Natural killer cell (primary cell): Measurements from ENCODE around the gene SSTR3. TPM values are rescaled to one million over a fixed set of nuclear protein-coding genes. Genes with fewer than 3 reads are reported as not detected.

Source experiments
- ATAC-seq, 3 donors: fragments of 150-1000 bp in 2 of 3; fragments of 200-7000 bp in 1 of 3; cut with Tn5 transposase; 1 replicate in 1 of 3; 2 replicates in 2 of 3; pipeline ENCODE4 v1.10.0; 2021; ENCODE audit warnings: mild to moderate bottlenecking in 2 of 3, moderate library complexity in 2 of 3
- DNase-seq, 2 donors: peaks; one replicate each; pipeline versions ENCODE4 v3.0.0 to v3.0.0-alpha.2; 2013 to 2021; ENCODE audit warnings: mixed read lengths in 1 of 2
- H3K27ac ChIP-seq: one replicate; pipeline ENCODE4 v1.5.1; 2013; ENCODE audit warnings: mild to moderate bottlenecking, low read length
- H3K27me3 ChIP-seq: one replicate; pipeline ENCODE4 v1.6.1; 2013; ENCODE audit warnings: low read length; ENCODE audit not compliant: control insufficient read depth, insufficient read depth
- H3K36me3 ChIP-seq: one replicate; pipeline ENCODE4 v1.6.1; 2013; ENCODE audit warnings: low read length; ENCODE audit not compliant: control insufficient read depth, insufficient read depth
- H3K4me1 ChIP-seq: one replicate; pipeline ENCODE4 v1.6.1; 2013; ENCODE audit warnings: low read length; ENCODE audit not compliant: control insufficient read depth, insufficient read depth
- H3K4me3 ChIP-seq: one replicate; pipeline ENCODE4 v1.5.1; 2013; ENCODE audit warnings: low read length
- H3K9me3 ChIP-seq: one replicate; pipeline ENCODE4 v1.6.1; 2013; ENCODE audit warnings: low read length; ENCODE audit not compliant: control insufficient read depth, insufficient read depth
- H3K27ac Mint-ChIP-seq, 2 donors: one replicate each; pipeline ENCODE4 v1.8.0; 2022; ENCODE audit warnings: mild to moderate bottlenecking in 2 of 2, mixed read lengths in 2 of 2, moderate library complexity in 1 of 2
- H3K27me3 Mint-ChIP-seq, 2 donors: one replicate each; pipeline ENCODE4 v1.8.0; 2022; ENCODE audit warnings: low read depth in 2 of 2, mixed read lengths in 2 of 2
- H3K36me3 Mint-ChIP-seq: one replicate; pipeline ENCODE4 v1.8.0; 2022; ENCODE audit warnings: mixed read lengths
- H3K4me1 Mint-ChIP-seq, 2 donors: one replicate each; pipeline ENCODE4 v1.8.0; 2022; ENCODE audit warnings: mixed read lengths in 2 of 2
- H3K4me3 Mint-ChIP-seq: one replicate; pipeline ENCODE4 v1.8.0; 2022; ENCODE audit warnings: mild to moderate bottlenecking, moderate library complexity, mixed read lengths
- H3K9me3 Mint-ChIP-seq, 2 donors: one replicate each; pipeline ENCODE4 v1.8.0; 2022; ENCODE audit warnings: mixed read lengths in 2 of 2
- CTCF ChIP-seq: fragments of 200-600 bp; IDR thresholded peaks from one replicate; pipeline ENCODE4 v1.8.0; 2022; ENCODE audit warnings: antibody characterized with exemption
- WGBS: methylation state at CpG from one replicate; pipeline ENCODE4 v1.1.7; 2013; ENCODE audit warnings: missing lambda C conversion rate; ENCODE audit not compliant: insufficient coverage; 5-methylcytosine and 5-hydroxymethylcytosine counted together
- intact Hi-C: fragments of 100-400 bp; cut with micrococcal nuclease; formaldehyde crosslinking; loops from one replicate; pipeline ENCODE4 v1.14.2; 2022
- total RNA-seq, 4 donors: library from RNA; stranded (reverse); fragments of 120-200 nt in 1 of 4; gene quantifications; one replicate each; pipeline versions ENCODE4 v1.2.3 to v1.2.4, GENCODE V29; 2013 to 2022

Gene SSTR3
- total RNA-seq, 3 donors from 2014 or later (not counting 1 experiment from before 2014, with no cell fraction given): 0.20 to 0.64 (median 0.23) TPM

GRCh38 chr22:37218771-37219411 lies 6.6 kb upstream of the SSTR3 start:
- no peak for TF ChIP-seq CTCF
- Mint-ChIP-seq H3K36me3 (peaks cover 2% of the 10 kb centered on the region), H3K4me3 (peak overlapping the region; percentile 47), H3K27me3 (peaks cover 0 to 2% of the 10 kb centered on the region in 2 donors), H3K4me1 (peaks cover 48 to 57% of the 10 kb centered on the region in 2 donors), H3K9me3 (peaks cover 0 to 3% of the 10 kb centered on the region in 2 donors), H3K27ac (peak overlapping the region; percentile 21 to 68)
- Histone ChIP-seq H3K4me1 (peaks cover 58% of the 10 kb centered on the region), H3K36me3 (peaks cover 6% of the 10 kb centered on the region), H3K9me3 (no peaks in the 10 kb centered on the region), H3K27ac (peak overlapping the region; percentile 53), H3K4me3 (no peak overlapping the region), H3K27me3 (no peaks in the 10 kb centered on the region)
- ATAC-seq: peak; percentile 25 to 53 (median 42)
- 10% methylated on average over 5 of the region's 7 CpGs for WGBS
- peak in 1 of 2 donors; percentile 91 for DNase-seq
- intact Hi-C loops: no loop called here

GRCh38 chr22:37218399-37218770 lies 6.1 kb upstream of the SSTR3 start:
- H3K9me3 ChIP-seq: no peaks in the 10 kb centered on the region
- peaks cover 1% of the 10 kb centered on the region for H3K36me3 ChIP-seq
- H3K27me3 ChIP-seq: no peaks in the 10 kb centered on the region
- peak overlapping the region; percentile 53 for H3K27ac ChIP-seq
- Mint-ChIP-seq H3K4me3 (no peak overlapping the region), H3K9me3 (peaks cover 0 to 3% of the 10 kb centered on the region in 2 donors), H3K27ac (peak overlapping the region in 1 of 2 donors; percentile 68), H3K4me1 (peaks cover 43 to 52% of the 10 kb centered on the region in 2 donors), H3K27me3 (peaks cover 0 to 2% of the 10 kb centered on the region in 2 donors), H3K36me3 (no peaks in the 10 kb centered on the region)
- DNase-seq: no peak
- peaks cover 53% of the 10 kb centered on the region for H3K4me1 ChIP-seq
- intact Hi-C loops: no loop called here
- H3K4me3 ChIP-seq: no peak overlapping the region
- no peak for TF ChIP-seq CTCF
- WGBS: 77% methylated on average over 6 of the region's 6 CpGs
- no peak for ATAC-seq

- ATAC-seq (no peak), DNase-seq (no peak)
- Histone ChIP-seq H3K4me3 (no peak overlapping the region), H3K4me1 (peaks cover 28% of the 10 kb centered on the region), H3K36me3 (no peaks in the 10 kb centered on the region), H3K27me3 (no peaks in the 10 kb centered on the region), H3K27ac (no peak overlapping the region), H3K9me3 (no peaks in the 10 kb centered on the region)
- H3K4me1 Mint-ChIP-seq: peaks cover 19 to 27% of the 10 kb centered on the region in 2 donors
- no peaks in the 10 kb centered on the region for H3K9me3 Mint-ChIP-seq
- no peak overlapping the region for H3K27ac Mint-ChIP-seq
- intact Hi-C loops: no loop called here
- H3K36me3 Mint-ChIP-seq: no peaks in the 10 kb centered on the region
- no peak for TF ChIP-seq CTCF
- WGBS: 62% methylated on average over 5 of the region's 9 CpGs
- H3K4me3 Mint-ChIP-seq: no peak overlapping the region
- peaks cover 0 to 2% of the 10 kb centered on the region in 2 donors for H3K27me3 Mint-ChIP-seq
Observed at GRCh38 chr22:37215890-37216289, 3.6 kb upstream of the SSTR3 start.

- DNase-seq (no peak), ATAC-seq (no peak)
- TF ChIP-seq CTCF: no peak
- 96% methylated on average over 13 of the region's 13 CpGs for WGBS
- Histone ChIP-seq H3K27ac (no peak overlapping the region), H3K4me1 (peaks cover 17% of the 10 kb centered on the region), H3K4me3 (no peak overlapping the region), H3K36me3 (no peaks in the 10 kb centered on the region), H3K27me3 (no peaks in the 10 kb centered on the region), H3K9me3 (no peaks in the 10 kb centered on the region)
- H3K4me1 Mint-ChIP-seq: peaks cover 17 to 19% of the 10 kb centered on the region in 2 donors
- H3K9me3 Mint-ChIP-seq: no peaks in the 10 kb centered on the region
- no peaks in the 10 kb centered on the region for H3K36me3 Mint-ChIP-seq
- H3K27ac Mint-ChIP-seq: no peak overlapping the region
- H3K27me3 Mint-ChIP-seq: peaks cover 0 to 2% of the 10 kb centered on the region in 2 donors
- intact Hi-C loops: no loop called here
- H3K4me3 Mint-ChIP-seq: no peak overlapping the region
Observed at GRCh38 chr22:37214731-37215030, 2.4 kb upstream of the SSTR3 start.
